NCI-H2107 (cell line): ENCODE measurements around the gene MYLK.
A peak's percentile ranks its signal among the peaks of the same experiment; 100 is the strongest.

ENCODE experiments used
- DNase-seq: peaks from one replicate; lab custom pipeline; 2025; lab: John Stamatoyannopoulos, UW

MYLK gene

DNA sequence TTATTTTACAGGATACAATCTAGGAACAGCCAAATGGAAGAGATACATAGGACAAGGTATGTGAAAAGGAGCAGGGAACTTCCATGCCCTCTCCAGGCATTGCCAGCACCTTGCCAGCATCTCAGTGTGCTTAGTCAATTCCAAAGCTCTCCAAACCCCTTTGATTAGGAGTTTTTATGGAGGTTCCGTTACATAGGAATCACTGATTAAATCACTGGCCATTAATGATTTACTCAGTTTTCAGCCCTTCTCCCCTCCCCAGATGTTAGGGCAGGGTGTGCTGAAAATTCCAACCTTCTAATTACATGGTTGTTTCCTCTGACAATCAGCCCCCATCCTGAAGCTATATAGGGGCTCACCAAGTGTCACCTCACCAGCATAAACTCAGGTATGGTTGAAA, 11.5 kb downstream of the MYLK start:
- no peak for DNase-seq

DNA sequence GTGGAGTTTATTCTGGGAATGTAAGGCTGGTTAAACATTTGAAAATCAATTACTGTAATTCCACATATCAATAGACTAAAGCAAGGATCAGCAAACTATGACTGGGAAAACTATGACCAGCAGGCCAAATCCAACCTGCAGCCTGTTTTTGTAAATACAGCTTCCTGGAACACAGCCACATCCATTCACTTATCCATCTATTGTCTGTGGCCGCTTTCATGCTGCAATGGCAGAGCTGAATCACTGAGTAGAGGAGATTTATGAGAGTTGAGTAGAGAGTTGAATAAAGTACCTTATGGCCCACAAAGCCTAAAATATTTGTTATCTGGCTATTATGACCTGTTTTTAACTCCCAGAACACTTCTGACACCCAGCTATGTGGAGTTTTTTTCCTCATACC, 12.2 kb downstream of the MYLK start:
- peak; percentile 67 for DNase-seq

DNA sequence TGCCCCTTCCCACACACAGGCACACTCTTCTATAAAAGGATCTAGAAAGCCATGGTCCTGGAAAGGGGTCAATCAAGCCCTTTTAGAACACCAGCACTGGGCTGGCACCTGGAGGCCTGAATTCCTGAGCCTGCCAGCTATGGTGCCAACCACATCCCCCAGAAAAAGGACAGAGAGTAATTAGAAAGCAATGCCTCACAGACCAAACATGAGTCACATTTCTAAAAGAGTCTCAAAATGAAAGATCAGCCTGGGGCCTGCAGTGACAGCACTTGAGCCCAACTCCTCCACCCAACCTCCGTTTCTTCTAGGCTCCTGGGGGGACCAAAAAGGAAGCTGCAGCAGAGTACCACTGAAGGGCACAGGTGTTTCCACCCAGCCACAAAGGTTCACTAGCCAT, 14.1 kb downstream of the MYLK start:
- no peak for DNase-seq

DNA sequence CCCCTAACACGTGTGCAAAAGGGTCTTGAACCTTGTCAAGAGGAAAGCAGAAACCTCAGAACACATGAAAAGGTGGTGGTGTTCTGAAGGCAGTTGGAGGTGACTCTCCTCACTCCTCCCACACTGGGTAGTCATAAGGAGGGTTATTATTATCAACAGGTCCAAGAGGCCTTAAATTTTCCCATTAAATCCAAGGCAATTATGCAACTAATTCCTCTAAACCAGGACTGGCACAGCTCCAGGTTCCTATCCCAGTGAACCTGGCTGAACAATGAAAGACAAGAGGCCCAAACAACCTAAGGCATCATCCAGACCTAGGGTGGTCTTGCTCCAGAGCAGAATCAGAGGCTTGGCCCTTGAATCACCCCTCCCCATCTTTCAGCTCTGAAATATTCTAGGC, 15.0 kb downstream of the MYLK start:
- no peak for DNase-seq

DNA sequence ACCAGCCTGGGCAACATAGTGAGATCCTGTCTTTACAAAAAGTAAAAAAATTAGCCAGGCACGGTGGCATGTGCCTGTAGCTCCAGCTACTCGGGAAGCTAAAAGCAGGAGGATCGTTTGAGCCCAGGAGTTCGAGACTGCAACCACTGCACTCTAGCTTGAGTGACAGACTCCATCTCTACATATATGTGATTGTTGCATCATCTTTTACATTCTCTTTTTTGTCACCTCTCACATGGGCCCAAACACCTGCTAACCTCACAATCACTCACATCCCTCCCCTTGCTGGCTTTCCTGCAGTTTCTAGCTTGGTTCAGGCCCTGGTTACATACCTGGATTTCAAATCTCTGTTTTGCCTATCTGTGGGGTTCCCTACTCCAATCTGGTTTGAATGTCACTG, 19.4 kb downstream of the MYLK start:
- no peak for DNase-seq

DNA sequence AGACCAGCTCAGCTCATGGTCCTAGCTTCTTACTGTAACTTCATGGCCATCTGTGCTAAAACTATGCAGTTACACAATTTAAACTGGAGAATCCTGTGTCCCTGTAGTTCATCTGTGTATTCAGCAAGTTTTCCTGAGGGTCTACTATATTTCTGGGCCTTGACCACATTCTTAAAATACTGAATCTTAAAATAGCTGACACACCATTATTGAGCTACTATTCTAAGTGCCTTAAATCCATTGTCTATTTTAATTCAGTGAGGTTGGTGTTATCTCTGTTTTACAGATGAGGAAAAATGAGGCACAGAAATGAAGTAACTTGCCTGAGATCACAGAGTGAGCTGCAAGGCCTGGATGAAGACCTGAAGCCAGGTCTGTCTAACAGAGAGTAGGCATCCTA, 22.0 kb downstream of the MYLK start:
- no peak for DNase-seq

DNA sequence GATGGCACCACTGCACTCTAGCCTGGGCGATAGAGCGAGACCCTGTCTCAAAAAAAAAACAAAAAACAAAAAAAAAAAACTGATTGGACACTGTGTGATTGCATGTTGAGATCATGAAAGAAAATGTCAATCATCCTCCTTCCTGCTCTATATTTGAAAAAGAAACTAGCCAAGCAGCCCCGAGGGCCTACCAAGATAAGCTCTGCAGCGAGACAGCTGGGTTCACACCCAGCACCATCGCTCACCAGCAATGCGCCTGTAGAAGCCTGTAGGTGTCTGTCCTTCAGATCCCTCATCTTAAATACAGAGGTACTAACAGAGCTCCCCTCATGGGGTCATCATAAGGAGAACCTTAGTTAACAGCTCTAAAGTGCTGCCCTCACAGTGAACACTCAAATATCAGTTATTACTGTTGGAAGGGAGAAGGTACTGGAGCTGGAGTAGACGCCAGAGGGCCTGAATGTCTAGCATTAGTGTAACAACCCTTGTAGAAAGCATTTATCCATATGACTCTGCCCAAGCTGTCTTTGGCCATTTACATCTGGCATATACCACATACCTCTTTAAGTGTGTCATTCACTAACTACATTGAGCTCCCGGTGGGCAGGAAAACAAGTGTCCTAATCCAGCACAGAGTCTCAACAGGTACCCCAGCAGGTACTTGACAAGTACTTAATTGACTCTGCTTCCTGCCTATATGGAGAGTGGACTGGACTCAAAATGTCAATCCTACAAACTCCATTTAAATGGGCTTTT, 22.9 kb downstream of the MYLK start:
- no peak for DNase-seq

DNA sequence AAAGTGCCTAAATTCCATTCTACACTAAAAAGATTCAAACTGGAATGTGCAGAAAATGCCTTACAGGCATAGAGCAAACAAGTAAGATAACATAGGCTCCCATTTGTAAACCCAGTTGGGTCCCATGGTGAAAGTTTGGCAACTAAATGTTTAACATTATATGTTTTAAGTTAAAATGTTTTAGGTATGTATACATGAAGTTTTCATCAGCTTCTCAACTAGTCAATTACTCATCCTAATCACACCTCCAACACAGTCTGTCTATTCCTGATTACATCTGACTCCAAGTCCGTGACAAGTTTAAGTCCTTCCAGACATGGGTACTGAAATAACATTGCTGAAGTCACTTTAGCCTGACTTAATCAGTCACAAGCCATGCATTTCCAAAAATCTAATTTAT, 25.0 kb downstream of the MYLK start:
- DNase-seq, result no peak

DNA sequence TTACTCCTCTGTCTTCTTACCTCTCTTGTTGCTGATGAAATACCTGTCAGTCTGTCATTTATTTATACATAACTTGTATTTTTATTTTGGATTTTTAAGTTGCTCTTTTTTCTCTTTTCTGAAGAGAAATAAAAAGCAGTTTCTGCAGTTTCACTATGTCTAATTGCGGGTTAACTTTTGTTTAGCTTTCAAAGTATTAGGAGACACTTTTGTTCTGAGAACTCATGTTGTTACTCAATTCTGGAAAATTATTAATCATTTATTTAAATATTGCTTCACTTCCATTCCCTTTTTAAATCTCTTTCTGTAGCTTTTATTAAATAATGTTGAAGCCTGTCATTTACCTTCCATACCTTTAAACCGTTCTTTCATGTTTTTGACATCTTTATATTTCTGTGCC, 29.2 kb downstream of the MYLK start:
- no peak for DNase-seq

DNA sequence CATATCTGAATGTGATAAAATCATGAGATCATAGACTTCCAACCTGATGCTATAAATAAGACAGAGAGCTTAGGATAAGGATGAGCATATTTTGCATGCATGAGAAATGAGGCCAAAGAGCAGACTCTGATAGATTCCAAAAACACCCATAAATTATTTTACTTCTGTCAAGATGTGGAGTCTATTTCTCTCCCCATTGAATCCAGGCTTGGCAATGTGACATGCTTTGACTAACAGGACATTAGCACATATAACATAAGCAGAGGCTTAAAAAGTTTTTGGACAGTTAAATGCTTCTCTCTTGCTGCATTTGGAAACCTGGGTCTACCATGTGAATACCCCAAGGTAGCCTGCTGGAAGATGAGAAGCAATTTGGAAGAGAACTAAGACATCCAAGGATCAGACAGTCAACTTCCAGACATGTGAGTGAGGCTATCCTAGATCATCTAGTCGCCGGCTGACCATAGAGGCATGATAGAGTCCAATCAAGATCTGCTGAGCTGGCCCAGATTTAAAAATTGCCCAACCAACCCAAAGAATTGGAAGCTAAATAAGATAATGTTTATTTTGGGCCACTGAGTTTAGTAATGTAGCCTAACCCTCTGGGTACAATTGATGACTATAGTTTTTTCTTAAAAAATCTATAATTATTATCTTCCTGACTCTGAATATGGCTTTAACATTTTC, 30.3 kb downstream of the MYLK start:
- no peak for DNase-seq

DNA sequence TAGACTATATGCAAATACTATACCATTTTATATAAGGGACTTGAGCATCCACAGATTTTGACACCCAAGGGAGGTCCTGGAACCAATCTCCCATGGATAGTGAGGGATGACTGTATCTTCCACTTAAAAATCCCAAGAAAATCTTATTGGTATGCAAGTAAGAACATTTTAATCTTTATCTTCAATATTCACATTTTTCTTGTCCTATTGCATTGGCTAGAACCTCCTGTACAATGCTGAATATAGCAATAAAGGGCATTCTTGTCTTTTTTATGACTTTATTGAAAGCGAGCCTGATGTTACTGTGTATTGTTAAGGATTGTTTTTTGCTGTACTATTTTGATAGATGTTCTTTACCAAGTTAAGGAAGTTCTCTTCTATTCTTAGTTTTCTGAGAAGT, 36.9 kb downstream of the MYLK start:
- no peak for DNase-seq

DNA sequence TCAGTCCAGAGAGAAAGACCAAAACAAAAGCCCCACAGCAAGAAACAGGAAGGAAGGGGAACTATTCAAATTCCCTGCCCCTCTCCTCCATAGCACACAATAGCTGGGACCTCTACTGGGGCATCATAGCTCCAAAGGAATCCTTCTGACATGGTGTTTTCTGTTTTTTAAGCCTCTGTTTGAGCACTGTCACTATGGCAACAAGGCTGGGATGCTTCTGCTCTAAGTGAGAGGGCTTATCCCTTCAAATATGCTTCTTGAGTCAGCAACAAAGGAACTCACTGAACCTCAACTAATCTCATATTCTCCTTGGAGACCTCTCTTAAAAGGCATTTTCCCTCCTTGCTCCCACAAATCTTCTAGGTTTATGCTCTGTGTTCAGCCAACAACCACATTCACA, 40.5 kb downstream of the MYLK start:
- DNase-seq, result no peak

DNA sequence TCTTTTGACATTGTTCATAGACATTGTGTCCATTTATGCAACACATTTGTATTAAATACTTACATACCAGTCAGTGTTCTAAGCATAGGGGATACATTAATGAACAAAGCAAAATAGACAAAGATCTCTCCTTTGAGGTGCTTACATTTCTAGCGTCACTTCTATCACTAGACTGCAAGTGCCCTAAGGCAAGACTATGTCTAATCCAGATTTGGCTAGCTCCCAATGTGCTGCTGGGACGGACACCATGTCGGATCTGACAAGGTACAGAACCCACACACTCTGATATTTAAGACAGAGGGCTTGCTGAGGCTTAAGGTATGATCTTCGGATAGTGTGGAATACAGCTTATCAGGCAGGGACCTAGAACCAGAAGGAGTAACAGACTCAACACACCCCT, 41.4 kb downstream of the MYLK start:
- DNase-seq, result no peak

DNA sequence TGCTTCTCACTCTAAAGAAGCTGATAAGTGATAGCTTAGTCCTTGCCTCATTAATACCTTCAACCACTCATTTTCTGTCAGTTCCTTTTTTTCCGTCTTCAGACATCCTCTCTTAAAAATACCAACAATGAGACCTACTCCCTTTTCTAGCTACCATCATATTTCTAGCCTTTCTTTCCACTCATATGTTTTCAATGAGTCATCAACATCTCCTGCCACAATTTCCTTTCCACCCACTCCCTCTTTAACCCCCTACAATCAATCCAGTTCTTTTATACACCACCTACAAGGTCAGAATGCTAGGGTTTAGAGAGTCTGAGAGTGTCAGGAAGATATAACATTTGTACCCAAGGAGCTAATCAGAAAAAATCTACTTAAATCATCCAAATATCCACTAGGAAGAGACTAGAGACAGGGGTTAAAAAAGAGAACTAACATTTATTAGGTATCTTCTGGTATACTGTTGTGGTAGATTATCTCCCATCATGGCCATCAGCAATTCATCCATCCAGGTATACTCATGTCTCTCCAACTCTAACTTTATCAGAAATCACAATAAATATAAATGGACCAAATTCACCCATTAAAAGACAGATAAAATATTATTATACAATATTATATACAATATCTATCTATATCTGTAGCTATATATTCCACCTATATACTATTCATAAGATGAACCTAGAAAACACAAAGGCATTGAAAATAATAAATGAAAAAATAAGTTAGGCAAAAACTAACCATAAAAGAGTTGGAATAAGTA, 42.5 kb downstream of the MYLK start:
- no peak for DNase-seq

DNA sequence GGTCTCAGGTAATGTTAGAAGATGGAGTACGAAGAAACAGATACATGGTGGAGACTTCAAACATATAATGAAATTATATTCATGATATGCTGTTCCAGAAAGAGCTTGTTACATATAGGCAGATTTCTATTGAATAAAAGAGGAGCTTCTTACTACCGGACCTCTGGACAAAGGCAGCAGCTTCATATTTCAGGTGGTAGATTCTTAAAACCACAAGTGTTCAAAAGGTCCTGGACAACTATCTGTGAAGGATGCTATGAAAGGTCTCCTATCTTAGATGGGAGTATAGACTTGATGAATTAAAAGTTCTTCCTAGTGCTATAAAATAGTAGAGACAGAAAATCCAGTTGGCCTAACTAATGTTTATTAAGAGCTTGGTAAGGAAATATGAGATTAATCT, 43.2 kb downstream of the MYLK start:
- no peak for DNase-seq

DNA sequence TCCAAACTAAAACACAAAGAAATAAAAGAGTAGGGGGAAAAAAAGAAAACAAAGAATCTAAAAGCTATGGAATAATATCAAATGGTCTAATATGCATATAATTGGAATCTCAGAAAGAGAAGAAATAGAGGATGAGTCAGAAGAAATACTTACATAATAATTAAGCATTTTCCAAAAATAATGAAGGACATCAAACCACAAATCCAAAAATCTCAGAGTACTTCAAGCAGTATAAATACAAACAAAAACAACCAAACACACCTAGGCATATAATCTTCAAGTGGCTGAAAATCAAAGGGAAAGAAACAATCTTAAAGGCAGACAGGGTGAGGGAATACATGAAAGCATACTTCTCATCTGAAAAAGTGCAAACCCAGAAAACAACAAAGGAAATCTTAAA, 46.3 kb downstream of the MYLK start:
- DNase-seq, result no peak

DNA sequence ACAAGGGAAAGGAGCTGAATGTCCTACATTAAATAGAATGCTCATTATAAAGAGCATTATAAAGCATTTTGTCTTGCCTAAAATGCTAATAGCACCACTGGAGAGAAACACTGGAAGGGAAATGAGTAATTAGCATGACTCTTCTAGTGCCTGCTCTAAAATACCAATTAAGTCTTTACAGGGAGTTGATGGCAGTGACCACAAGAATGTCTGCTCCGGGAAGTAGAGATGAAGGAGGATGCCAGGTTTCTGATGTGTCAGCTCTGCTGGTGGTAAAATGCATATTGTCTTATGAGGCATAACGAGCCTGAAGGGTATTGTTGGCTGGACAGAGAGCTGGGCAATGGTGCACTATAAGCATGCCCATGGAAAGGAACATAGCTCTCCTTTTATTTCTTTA, 49.5 kb downstream of the MYLK start:
- DNase-seq, result no peak

DNA sequence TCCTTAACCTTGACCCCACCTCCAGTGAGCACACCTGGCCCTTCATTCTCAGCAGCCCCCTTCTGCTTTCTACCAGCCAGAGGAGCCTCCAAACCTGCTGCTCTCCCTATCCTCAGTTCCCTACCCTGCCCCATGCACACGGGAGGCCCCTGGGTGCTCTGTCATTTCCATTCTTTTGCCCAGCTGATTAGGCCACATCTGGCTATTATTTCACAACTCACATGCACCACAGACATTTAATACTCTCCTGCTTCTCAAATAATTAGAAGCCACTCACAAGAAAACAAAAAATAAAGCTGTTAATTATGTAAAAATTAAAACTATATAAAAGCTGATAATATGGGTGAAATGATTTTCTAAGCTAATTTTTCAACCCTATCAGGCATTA, 50.7 kb downstream of the MYLK start:
- no peak for DNase-seq

DNA sequence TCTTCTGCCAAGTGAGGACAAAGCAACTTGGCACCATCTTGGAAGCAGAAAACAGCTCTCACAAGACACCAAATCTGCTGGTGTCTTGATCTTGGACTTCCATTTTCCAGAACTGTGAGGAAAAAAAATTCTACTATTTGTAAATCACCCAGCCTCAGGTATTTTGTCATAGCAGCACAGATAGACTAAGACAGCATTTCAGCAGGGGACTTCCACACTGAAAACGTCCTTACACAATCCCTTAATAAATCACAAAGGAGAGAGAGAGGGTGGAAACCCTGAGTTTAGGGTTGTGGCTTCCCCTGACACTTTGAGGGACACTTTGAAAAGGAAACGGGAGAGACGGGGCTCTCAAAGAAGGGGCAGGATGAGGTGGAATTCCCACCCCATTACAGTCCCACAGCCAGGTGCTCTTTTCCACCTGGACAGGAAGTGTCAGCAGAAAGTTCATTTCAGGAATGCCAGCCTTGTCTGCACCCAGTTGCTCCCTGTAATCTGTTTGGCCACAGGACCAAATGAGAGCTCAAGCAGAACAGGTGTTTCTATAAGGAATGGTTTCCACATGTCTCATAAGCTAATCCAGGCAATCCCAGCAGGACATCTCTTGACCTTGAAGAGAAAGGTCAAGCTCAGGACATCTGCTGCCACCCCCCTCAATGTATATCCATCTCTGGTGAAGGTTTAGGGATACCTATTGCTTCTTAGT, 51.3 kb downstream of the MYLK start:
- DNase-seq, result no peak

DNA sequence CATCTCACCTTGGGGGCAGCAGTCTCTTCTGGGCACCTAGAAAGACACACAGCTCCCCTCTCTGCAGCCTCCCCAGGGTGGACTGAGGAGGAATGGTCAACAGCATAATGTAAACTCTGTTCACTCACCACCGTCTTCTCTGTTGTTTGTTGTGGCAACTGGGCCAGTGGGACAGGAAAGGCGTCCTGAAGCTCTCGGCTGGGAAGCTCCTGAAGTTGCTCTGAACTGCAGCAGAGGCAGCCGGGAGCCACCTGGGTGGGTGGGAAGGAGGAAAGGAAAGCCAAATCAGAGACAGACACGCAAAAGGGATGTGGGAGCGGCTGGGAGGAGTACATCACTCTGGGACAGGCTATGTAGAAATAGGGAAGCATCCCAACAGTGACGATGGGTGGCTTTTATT, 52.7 kb downstream of the MYLK start:
- DNase-seq, result no peak

DNA sequence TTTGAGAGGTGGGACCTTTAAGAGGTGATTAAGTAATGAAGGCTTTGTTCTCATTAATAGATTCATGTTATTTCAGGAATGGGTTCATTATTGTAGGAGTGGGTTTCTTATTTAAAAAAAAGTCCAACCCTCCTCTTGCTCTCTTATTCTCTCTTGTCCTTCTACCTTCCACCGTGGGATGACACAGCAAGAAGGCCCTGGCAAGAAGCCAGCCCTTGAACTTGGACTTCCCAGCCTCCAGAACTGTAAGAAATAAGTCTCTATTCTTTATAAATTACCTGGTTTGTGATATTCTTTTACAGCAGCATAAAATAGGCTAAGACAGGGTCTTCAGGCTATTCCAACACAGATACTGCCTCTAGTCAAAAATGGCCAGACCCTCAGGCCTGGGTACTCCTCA, 62.2 kb downstream of the MYLK start:
- no peak for DNase-seq

DNA sequence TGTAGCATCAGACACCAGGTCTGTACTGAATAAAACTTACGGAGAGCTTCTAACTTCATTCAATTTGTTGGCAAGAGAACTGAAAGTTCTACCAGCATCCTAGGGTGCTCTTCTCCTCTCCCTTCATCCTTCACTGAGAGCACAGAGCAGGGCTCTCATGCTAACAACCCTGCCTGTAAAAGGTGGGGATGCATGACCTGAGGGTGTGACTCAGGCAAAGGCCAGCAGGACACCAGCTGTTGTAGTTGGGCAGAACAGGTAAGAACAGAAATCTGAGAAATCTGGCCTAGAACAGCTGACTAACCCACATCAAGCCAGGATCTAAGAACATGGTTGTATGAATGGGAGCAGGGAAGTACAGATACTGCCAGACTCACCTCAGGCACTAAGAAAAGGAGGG, 64.2 kb downstream of the MYLK start:
- no peak for DNase-seq
